ENCODE measurements around the gene CEP112. TPM values are rescaled to one million over a fixed set of nuclear protein-coding genes. Genes with fewer than 3 reads are reported as not detected.

Gene CEP112
- total and polyA plus RNA-seq, 10 of the 15 experiments (the other 5 are each of a cell fraction or from before 2014, with no cell fraction given): 0.11 to 3.8 (median 0.32) TPM; not detected in 1

GRCh38 chr17:65593092-65593854, 598.7 kb downstream of the CEP112 start:
- Histone ChIP-seq H3K4me3 (no peak overlapping the region), H3K79me2 (ENCODE audit: control insufficient read depth, insufficient read depth, low read length) (no peaks in the 10 kb centered on the region), H3K36me3 (ENCODE audit: control insufficient read depth in 2 of 2, insufficient read depth in 2 of 2, low read length in 1 of 2) (no peaks in the 10 kb centered on the region), H2AFZ (ENCODE audit: control insufficient read depth, low read depth, low read length) (no peak overlapping the region), H3K27ac (ENCODE audit: control insufficient read depth, insufficient read depth) (no peak overlapping the region), H3K9me3 (replicated peaks; ENCODE audit: control insufficient read depth, insufficient read depth, low read length) (no peaks in the 10 kb centered on the region), H3K27me3 (replicated peaks in 1 of 2; ENCODE audit: control insufficient read depth in 2 of 2, insufficient read depth in 2 of 2, low read length in 1 of 2) (no peaks in the 10 kb centered on the region), H3K4me1 (ENCODE audit: control insufficient read depth, insufficient read depth, low read length) (no peaks in the 10 kb centered on the region), H3K9ac (ENCODE audit: control insufficient read depth, insufficient read depth, low read length) (no peak overlapping the region), H3K4me2 (ENCODE audit: control insufficient read depth, insufficient read depth) (no peak overlapping the region), H4K20me1 (ENCODE audit: control insufficient read depth, insufficient read depth) (no peaks in the 10 kb centered on the region)
- ChIA-PET POLR2A (no interaction called here), SMC1A (ENCODE audit: uncharacterized antibody, unreplicated experiment) (interaction anchor here (1.2 kb wide), 1 partner anchor 202 kb away, joined by 3 read pairs; no protein-coding TSS in a partner anchor), CTCF (no interaction called here), RAD21 (ENCODE audit: unreplicated experiment) (interaction anchor here (1.1 kb wide), 1 partner anchor 202 kb away, joined by 3 read pairs; no protein-coding TSS in a partner anchor)
- no peak for DNase-seq (ENCODE audit: low read depth, low spot score)
- intact Hi-C loops (cut with micrococcal nuclease; ENCODE audit: unreplicated experiment): no loop called here
- WGBS (ENCODE audit: insufficient coverage, insufficient replicate concordance, low lambda C conversion rate, missing lambda C conversion rate): 33% methylated on average over 16 of the region's 19 CpGs
- FAIRE-seq: no peak
- BruUV-seq (replicated peaks): no TSS peak
- in situ Hi-C loops (cut with MboI): no loop called here
- no peak for ATAC-seq
- TF ChIP-seq ZNF622 (IDR thresholded peaks at IDR 0.05): no peak
- TF ChIP-seq PAX5 (IDR thresholded peaks at IDR 0.05; ENCODE audit: borderline replicate concordance, low read depth, low read length): no peak
- no peak for TF ChIP-seq IRF5 (IDR thresholded peaks at IDR 0.05; ENCODE audit: borderline replicate concordance)
- TF ChIP-seq SKIL (IDR thresholded peaks at IDR 0.05; ENCODE audit: low read depth, poor library complexity, severe bottlenecking): no peak
- TF ChIP-seq SRF (IDR thresholded peaks at IDR 0.05; ENCODE audit: low read depth in 2 of 2, low read length in 2 of 2): no peak
- no peak for TF ChIP-seq EED (IDR thresholded peaks at IDR 0.05; ENCODE audit: low read depth)
- no peak for TF ChIP-seq LARP7 (IDR thresholded peaks at IDR 0.05)
- no peak for TF ChIP-seq BCL11A (IDR thresholded peaks at IDR 0.05; ENCODE audit: low read depth, low read length)
- no peak for TF ChIP-seq TCF7 (IDR thresholded peaks at IDR 0.05; ENCODE audit: borderline replicate concordance)

All from GM12878 (cell line).